SU-DHL-6 (cell line): Measurements from ENCODE around the gene SELENOO.

ENCODE experiments used
- H2AFZ ChIP-seq: fragments of 200-600 bp; sonication (generic); 2 replicates; pipeline ENCODE4 v1.6.1; 2014; ENCODE audit warnings: low read depth, mild to moderate bottlenecking, moderate library complexity, mixed read lengths, antibody characterized with exemption, low read length; ENCODE audit not compliant: severe bottlenecking
- H3F3A ChIP-seq: fragments of 200-600 bp; shearing (Covaris generic); 2 replicates; pipeline ENCODE4 v1.6.0; 2016; ENCODE audit warnings: antibody characterized with exemption, mild to moderate bottlenecking; ENCODE audit not compliant: insufficient read depth
- H3K27ac ChIP-seq: fragments of 200-600 bp; sonication (generic); 2 replicates; pipeline ENCODE4 v1.5.1; 2016; ENCODE audit warnings: low read depth, mild to moderate bottlenecking, low read length, moderate library complexity, mixed read lengths
- H3K27me3 ChIP-seq: fragments of 200-600 bp; sonication (generic), shearing (Covaris generic); 2 replicates; pipeline ENCODE4 v1.6.0; 2014; ENCODE audit warnings: mild to moderate bottlenecking, low read length
- H3K36me3 ChIP-seq: fragments of 200-600 bp; sonication (generic); 2 replicates; pipeline ENCODE4 v1.6.1; 2014; ENCODE audit warnings: mild to moderate bottlenecking, low read length, mixed read lengths
- H3K4me2 ChIP-seq: fragments of 300-600, 200-600 bp; shearing (Covaris generic), sonication (generic); 2 replicates; pipeline ENCODE4 v1.6.0; 2014; ENCODE audit warnings: low read length, low read depth, mild to moderate bottlenecking; ENCODE audit not compliant: poor library complexity, severe bottlenecking
- H3K4me3 ChIP-seq: fragments of 200-600 bp; sonication (generic); 2 replicates; pipeline ENCODE4 v1.5.1; 2014; ENCODE audit warnings: antibody characterized with exemption, low read length, mild to moderate bottlenecking, mixed read lengths; ENCODE audit not compliant: insufficient read depth, poor library complexity, severe bottlenecking
- H3K79me2 ChIP-seq: fragments of 200-600 bp; sonication (generic); 2 replicates; pipeline ENCODE4 v1.6.1; 2014; ENCODE audit warnings: mild to moderate bottlenecking, low read length, moderate library complexity; ENCODE audit not compliant: insufficient read depth
- H3K9ac ChIP-seq: fragments of 200-600 bp; sonication (generic); 2 replicates; pipeline ENCODE4 v1.7.0; 2014; ENCODE audit warnings: mild to moderate bottlenecking, low read length
- H3K9me2 ChIP-seq: fragments of 200-600 bp; sonication (generic); replicated peaks from 2 replicates; pipeline ENCODE4 v1.6.1; 2014; ENCODE audit warnings: low read length; ENCODE audit not compliant: insufficient read depth
- H3K9me3 ChIP-seq: fragments of 200-600 bp; sonication (generic); 2 replicates; pipeline ENCODE4 v1.6.1; 2014; ENCODE audit warnings: low read length, mixed read lengths; ENCODE audit not compliant: insufficient read depth
- H4K20me1 ChIP-seq: fragments of 200-600 bp; sonication (generic); 2 replicates; pipeline ENCODE4 v1.6.1; 2014; ENCODE audit warnings: low read depth, mild to moderate bottlenecking, antibody characterized with exemption, low read length, moderate library complexity, mixed read lengths
- EZH2phosphoT487 ChIP-seq: fragments of 200-600 bp; sonication (generic), shearing (Covaris generic); conservative IDR thresholded peaks from 2 replicates; pipeline ENCODE4 v1.6.1; 2018; ENCODE audit warnings: mild to moderate bottlenecking, antibody characterized with exemption, low read length, moderate library complexity, mixed read lengths
- TF ChIP-seq, protein P1 (sequence below): fragments of 200-600 bp; sonication (generic); IDR thresholded peaks from one replicate; pipeline ENCODE4 v1.5.1; 2017; ENCODE audit warnings: antibody characterized with exemption, mild to moderate bottlenecking, low read length, moderate library complexity; ENCODE audit not compliant: insufficient read depth, poor library complexity, severe bottlenecking

The SELENOO gene

DNA sequence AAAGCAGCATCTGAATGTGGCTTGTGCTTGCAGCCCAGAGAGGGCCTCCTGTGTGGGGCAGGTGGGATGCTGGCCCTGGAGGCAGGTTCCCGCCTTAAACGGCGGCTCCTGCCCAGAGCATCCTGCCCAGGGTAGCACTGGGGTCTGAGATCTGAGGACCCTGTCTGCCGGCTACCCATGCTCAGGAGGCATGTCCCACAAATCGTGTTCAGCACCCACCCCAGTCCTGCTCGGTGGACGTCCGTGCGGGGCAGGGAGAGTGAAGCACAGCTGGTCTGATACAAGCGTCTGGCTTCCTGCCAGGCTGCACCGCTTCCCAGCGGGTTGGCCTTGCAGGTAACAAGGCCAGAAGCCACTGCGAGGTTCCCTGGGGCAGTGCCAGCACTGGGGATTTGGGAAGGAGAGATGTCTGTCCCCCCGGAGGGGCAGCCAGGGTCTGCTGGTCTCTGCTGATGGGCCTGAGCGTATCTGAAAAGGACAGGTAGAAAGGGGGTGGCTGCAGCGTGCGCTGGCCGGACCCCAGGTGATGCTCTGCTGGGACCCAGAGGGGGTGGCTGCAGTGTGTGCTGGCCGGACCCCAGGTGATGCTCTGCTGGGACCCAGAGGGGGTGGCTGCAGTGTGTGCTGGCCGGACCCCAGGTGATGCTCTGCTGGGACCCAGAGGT, 11.5 kb upstream of the SELENOO start:
- Histone ChIP-seq H3K36me3 (no peaks in the 10 kb centered on the region), H3K27me3 (no peaks in the 10 kb centered on the region), H3K9ac (peak overlapping the region; percentile 99), H3K4me2 (peak overlapping the region; percentile 81), H3K4me3 (peak overlapping the region; percentile 49), H3K9me3 (no peaks in the 10 kb centered on the region), H3K79me2 (peaks cover 40% of the 10 kb centered on the region), H3K9me2 (no peaks in the 10 kb centered on the region), H3K27ac (peak overlapping the region; percentile 99), H4K20me1 (no peaks in the 10 kb centered on the region), H3F3A (peaks cover 66% of the 10 kb centered on the region), H2AFZ (no peak overlapping the region)
- TF ChIP-seq EZH2phosphoT487, result no peak
- TF ChIP-seq, protein P1, sequence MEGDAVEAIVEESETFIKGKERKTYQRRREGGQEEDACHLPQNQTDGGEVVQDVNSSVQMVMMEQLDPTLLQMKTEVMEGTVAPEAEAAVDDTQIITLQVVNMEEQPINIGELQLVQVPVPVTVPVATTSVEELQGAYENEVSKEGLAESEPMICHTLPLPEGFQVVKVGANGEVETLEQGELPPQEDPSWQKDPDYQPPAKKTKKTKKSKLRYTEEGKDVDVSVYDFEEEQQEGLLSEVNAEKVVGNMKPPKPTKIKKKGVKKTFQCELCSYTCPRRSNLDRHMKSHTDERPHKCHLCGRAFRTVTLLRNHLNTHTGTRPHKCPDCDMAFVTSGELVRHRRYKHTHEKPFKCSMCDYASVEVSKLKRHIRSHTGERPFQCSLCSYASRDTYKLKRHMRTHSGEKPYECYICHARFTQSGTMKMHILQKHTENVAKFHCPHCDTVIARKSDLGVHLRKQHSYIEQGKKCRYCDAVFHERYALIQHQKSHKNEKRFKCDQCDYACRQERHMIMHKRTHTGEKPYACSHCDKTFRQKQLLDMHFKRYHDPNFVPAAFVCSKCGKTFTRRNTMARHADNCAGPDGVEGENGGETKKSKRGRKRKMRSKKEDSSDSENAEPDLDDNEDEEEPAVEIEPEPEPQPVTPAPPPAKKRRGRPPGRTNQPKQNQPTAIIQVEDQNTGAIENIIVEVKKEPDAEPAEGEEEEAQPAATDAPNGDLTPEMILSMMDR, result no peak

DNA sequence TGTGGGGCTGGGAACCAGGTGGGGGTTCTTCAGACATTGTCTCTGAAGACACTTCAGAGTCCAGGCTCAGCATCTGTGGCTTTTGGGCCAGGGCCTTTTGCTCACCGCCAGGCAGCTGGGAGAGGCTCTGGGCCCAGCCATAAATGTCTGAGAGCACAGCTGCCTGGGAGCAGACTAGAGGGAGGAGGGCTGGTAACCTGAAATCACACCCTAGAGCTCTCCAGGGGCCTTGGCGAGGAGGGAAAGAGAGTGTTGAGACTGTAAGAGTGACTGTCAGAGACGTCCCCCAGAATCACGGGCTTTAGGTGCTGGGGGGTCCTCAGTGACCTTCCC, 11.0 kb upstream of the SELENOO start:
- no peaks in the 10 kb centered on the region for H3K36me3 ChIP-seq
- TF ChIP-seq EZH2phosphoT487, result no peak
- TF ChIP-seq, protein P1, result no peak
- peak overlapping the region; percentile 49 for H3K4me3 ChIP-seq
- peak overlapping the region; percentile 99 for H3K27ac ChIP-seq
- no peak overlapping the region for H2AFZ ChIP-seq
- H3K9ac ChIP-seq, result peak overlapping the region; percentile 99
- peaks cover 66% of the 10 kb centered on the region for H3F3A ChIP-seq
- H3K9me2 ChIP-seq, result no peaks in the 10 kb centered on the region
- no peaks in the 10 kb centered on the region for H3K9me3 ChIP-seq
- H3K27me3 ChIP-seq, result no peaks in the 10 kb centered on the region
- H4K20me1 ChIP-seq, result no peaks in the 10 kb centered on the region
- H3K79me2 ChIP-seq, result peaks cover 40% of the 10 kb centered on the region
- H3K4me2 ChIP-seq, result peak overlapping the region; percentile 81

DNA sequence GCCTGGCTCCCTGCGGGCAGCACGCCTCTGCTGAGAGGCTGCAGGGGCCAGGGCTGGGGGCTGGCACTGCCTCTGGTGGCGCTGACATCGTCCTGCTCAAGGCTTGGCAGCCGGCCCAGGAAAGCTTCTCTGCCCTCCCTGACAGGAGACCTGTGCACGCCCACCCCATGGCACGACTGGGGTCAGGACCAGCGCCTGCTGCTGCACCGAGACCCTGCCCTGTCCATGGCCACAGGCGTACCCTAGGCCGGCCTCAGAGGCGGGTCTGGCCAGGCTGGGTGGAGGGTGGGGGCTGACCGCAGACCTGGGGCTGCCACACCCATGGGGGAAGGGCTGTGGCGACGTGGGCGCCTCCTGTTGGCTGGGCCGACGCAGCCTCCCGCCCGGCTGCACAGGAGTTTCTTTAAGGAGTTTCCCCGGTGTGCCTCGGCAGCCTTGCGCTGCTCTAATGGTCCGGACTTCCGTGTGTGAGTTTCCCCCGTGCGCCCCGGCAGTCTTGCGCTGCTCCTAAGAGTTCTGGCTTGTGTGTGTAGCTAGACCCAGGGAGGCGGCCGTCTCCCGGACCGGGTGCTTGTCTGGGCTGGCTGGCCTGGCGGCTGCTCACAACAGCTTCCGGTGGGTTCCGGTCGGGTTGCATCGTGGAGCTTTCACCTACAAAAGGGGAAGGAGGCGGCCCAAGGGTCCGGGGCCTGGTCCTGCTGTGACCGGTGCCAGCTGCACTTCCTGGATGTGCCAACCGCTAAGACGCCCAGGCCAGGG, 10.4 kb upstream of the SELENOO start:
- Histone ChIP-seq H3K36me3 (no peaks in the 10 kb centered on the region), H3K4me2 (peak overlapping the region; percentile 81), H3K9me2 (no peaks in the 10 kb centered on the region), H3K4me3 (peak overlapping the region; percentile 49), H3K9me3 (no peaks in the 10 kb centered on the region), H3K79me2 (peaks cover 40% of the 10 kb centered on the region), H4K20me1 (no peaks in the 10 kb centered on the region), H2AFZ (no peak overlapping the region), H3K27ac (peak overlapping the region; percentile 99), H3K9ac (peak overlapping the region; percentile 99), H3F3A (peaks cover 68% of the 10 kb centered on the region), H3K27me3 (no peaks in the 10 kb centered on the region)
- no peak for TF ChIP-seq EZH2phosphoT487
- TF ChIP-seq, protein P1, result peak; percentile 15
